ENCODE measurements around the gene ZFAND3. TPM values are rescaled to one million over a fixed set of nuclear protein-coding genes. Genes with fewer than 3 reads are reported as not detected.

The ZFAND3 gene
- total and polyA plus RNA-seq, 2 of the 4 experiments (the other 2 are of a cell fraction), result 10.9 to 26.7 TPM

- in situ Hi-C loops (cut with MboI; ENCODE audit: low sequenced_read_pairs), result no loop called here
Observed at GRCh38 chr6:37781788-37782187, 37.7 kb upstream of the ZFAND3 start.

More at GRCh38 chr6:37781788-37782187, 37.7 kb upstream of the ZFAND3 start:
- Histone ChIP-seq H3K27ac (ENCODE audit: insufficient read depth, low read length) (no peak overlapping the region), H4K20me1 (ENCODE audit: insufficient read depth, low read length) (no peaks in the 10 kb centered on the region), H2BK5ac (ENCODE audit: low read depth, low read length, poor library complexity, severe bottlenecking) (no peak overlapping the region), H3K4me3 (ENCODE audit: insufficient read depth, low read depth, low read length) (no peak overlapping the region), H3K79me1 (ENCODE audit: low read depth in 1 of 2, low read length in 2 of 2) (no peaks in the 10 kb centered on the region), H4K8ac (ENCODE audit: low read depth in 2 of 2, low read length in 2 of 2) (no peak overlapping the region), H3K36me3 (ENCODE audit: control insufficient read depth, insufficient read depth, low read length) (no peaks in the 10 kb centered on the region), H3K56ac (ENCODE audit: extremely low read depth, insufficient read depth, low read length) (no peak overlapping the region), H3K4me2 (ENCODE audit: low read depth, low read length) (no peak overlapping the region), H2AK5ac (ENCODE audit: low read depth, low read length) (no peak overlapping the region), H3K9ac (ENCODE audit: low read depth, low read length) (no peak overlapping the region), H2BK20ac (ENCODE audit: low read depth, low read length) (no peak overlapping the region), H3K9me3 (ENCODE audit: control insufficient read depth, insufficient read depth, low read length) (no peaks in the 10 kb centered on the region), H3K9me1 (ENCODE audit: insufficient read depth, low read length) (peaks cover 12% of the 10 kb centered on the region), H3K27me3 (ENCODE audit: control insufficient read depth, insufficient read depth, low read length) (peaks cover 14% of the 10 kb centered on the region), H2AK9ac (replicated peaks; ENCODE audit: low read depth, low read length, poor library complexity) (no peak overlapping the region), H3K4me1 (ENCODE audit: control insufficient read depth, insufficient read depth, low read length) (peaks cover 13% of the 10 kb centered on the region), H3K23ac (ENCODE audit: low read depth, low read length) (no peak overlapping the region), H3K14ac (replicated peaks; ENCODE audit: low read depth, low read length) (no peak overlapping the region), H2AFZ (replicated peaks; ENCODE audit: low read length, poor library complexity) (no peak overlapping the region), H3K18ac (ENCODE audit: low read depth, low read length) (no peak overlapping the region), H4K5ac (ENCODE audit: low read depth, low read length) (no peak overlapping the region), H2BK120ac (ENCODE audit: low read depth, low read length) (no peak overlapping the region), H3K4ac (ENCODE audit: low read depth, low read length) (no peak overlapping the region), H4K91ac (ENCODE audit: insufficient read depth, low read depth, low read length) (no peak overlapping the region), H2BK15ac (ENCODE audit: low read depth, low read length) (no peak overlapping the region)
- dilution Hi-C loops (cut with HindIII; ENCODE audit: low sequenced_read_pairs, unreplicated experiment), result no loop called here
- no CpG with 5 or more reads among the region's 2 CpGs for WGBS, 2 experiments (ENCODE audit: extremely low coverage in 2 of 2, insufficient read length in 1 of 2)
- no TSS peak for BruUV-seq (replicated peaks)
- POLR2A ChIA-PET (ENCODE audit: unreplicated experiment), result no interaction called here
- ATAC-seq (ENCODE audit: low read depth) (no peak), DNase-seq (no peak)
- TF ChIP-seq SMC3 (IDR thresholded peaks at IDR 0.05; ENCODE audit: low read depth, low read length) (no peak), RFX5 (IDR thresholded peaks at IDR 0.05; ENCODE audit: low read depth, low read length) (no peak), CTCF (conservative IDR thresholded peaks at IDR 0.05; ENCODE audit: low read depth, low read length) (no peak), MXI1 (IDR thresholded peaks at IDR 0.05; ENCODE audit: borderline replicate concordance, low read depth, low read length) (no peak), MAZ (IDR thresholded peaks at IDR 0.05; ENCODE audit: borderline replicate concordance, low read depth, low read length) (no peak), ELK1 (IDR thresholded peaks at IDR 0.05; ENCODE audit: borderline replicate concordance, low read depth, low read length) (no peak), MAFK (IDR thresholded peaks at IDR 0.05; ENCODE audit: low read depth, low read length) (no peak), CHD1 (IDR thresholded peaks at IDR 0.05; ENCODE audit: low read depth, low read length) (no peak), BHLHE40 (IDR thresholded peaks at IDR 0.05; ENCODE audit: low read depth, low read length) (no peak), CEBPB (IDR thresholded peaks at IDR 0.05; ENCODE audit: low read depth, low read length) (no peak), NFE2L2 (IDR thresholded peaks at IDR 0.05; ENCODE audit: low read depth, low read length) (no peak), POLR2A (IDR thresholded peaks at IDR 0.05; ENCODE audit: low read depth, low read length) (no peak), RAD21 (IDR thresholded peaks at IDR 0.05; ENCODE audit: low read length) (no peak)
- intact Hi-C loops (cut with micrococcal nuclease), result no loop called here
- CTCF ChIA-PET, result no interaction called here

Measured in IMR-90 (cell line).